Lower leg skin (tissue), 3 donors: ENCODE measurements around the gene CAV2.

Experiments
- POLR2A ChIP-seq, 2 donors: fragments of 450-650 bp; IDR thresholded peaks; one replicate each; pipeline ENCODE4 v1.6.1; 2016 to 2017; ENCODE audit warnings: antibody characterized with exemption in 2 of 2, mild to moderate bottlenecking in 1 of 2, moderate library complexity in 1 of 2
- TF ChIP-seq, protein P1 (sequence below), 3 donors: fragments of 450-650 bp; IDR thresholded peaks; one replicate each; pipeline ENCODE4 v1.5.1; 2016; ENCODE audit warnings: antibody characterized with exemption in 3 of 3, mild to moderate bottlenecking in 3 of 3, moderate library complexity in 2 of 3

DNA sequence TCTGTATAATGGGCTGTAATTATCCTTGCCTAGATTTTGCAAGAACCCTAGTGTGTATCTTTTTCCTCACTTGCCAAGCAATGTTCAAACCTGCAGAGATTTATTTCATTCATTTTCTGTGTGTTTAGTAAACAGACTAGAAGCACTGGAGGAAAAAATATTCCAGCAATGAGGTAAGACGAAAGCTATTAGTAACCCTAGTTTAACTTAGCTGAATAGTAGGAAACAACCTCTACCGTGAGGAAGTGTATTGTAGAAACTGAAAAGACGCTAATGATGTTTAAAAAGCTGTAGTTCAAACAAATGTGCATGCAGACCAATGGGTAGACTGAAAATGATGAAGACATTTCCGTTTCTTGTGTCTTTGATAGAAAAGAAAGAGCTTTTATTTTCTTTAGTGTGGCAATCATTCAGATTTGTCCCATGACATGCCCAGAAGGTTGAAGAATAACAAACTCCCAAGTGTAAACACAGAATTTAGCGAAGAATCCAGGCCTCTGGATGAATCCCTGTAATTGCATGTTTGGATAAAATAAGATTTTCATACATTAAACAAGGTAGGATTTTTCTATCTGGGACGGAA, 46.0 kb downstream of the CAV2 start:
- TF ChIP-seq, protein P1, sequence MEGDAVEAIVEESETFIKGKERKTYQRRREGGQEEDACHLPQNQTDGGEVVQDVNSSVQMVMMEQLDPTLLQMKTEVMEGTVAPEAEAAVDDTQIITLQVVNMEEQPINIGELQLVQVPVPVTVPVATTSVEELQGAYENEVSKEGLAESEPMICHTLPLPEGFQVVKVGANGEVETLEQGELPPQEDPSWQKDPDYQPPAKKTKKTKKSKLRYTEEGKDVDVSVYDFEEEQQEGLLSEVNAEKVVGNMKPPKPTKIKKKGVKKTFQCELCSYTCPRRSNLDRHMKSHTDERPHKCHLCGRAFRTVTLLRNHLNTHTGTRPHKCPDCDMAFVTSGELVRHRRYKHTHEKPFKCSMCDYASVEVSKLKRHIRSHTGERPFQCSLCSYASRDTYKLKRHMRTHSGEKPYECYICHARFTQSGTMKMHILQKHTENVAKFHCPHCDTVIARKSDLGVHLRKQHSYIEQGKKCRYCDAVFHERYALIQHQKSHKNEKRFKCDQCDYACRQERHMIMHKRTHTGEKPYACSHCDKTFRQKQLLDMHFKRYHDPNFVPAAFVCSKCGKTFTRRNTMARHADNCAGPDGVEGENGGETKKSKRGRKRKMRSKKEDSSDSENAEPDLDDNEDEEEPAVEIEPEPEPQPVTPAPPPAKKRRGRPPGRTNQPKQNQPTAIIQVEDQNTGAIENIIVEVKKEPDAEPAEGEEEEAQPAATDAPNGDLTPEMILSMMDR (IDR thresholded peaks at IDR 0.05): no peak
- TF ChIP-seq POLR2A (IDR thresholded peaks at IDR 0.05): no peak
